Measurements from ENCODE around the gene ADAMTS1.

- TF ChIP-seq, protein P1, sequence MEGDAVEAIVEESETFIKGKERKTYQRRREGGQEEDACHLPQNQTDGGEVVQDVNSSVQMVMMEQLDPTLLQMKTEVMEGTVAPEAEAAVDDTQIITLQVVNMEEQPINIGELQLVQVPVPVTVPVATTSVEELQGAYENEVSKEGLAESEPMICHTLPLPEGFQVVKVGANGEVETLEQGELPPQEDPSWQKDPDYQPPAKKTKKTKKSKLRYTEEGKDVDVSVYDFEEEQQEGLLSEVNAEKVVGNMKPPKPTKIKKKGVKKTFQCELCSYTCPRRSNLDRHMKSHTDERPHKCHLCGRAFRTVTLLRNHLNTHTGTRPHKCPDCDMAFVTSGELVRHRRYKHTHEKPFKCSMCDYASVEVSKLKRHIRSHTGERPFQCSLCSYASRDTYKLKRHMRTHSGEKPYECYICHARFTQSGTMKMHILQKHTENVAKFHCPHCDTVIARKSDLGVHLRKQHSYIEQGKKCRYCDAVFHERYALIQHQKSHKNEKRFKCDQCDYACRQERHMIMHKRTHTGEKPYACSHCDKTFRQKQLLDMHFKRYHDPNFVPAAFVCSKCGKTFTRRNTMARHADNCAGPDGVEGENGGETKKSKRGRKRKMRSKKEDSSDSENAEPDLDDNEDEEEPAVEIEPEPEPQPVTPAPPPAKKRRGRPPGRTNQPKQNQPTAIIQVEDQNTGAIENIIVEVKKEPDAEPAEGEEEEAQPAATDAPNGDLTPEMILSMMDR (IDR thresholded peaks at IDR 0.05; ENCODE audit: insufficient read depth, low read depth, low read length), result no peak
- TF ChIP-seq EZH2 (IDR thresholded peaks at IDR 0.05; ENCODE audit: insufficient read depth, low read length), result no peak
Observed at GRCh38 chr21:26835027-26835713, 10.0 kb downstream of the ADAMTS1 start.

All from astrocyte (in vitro differentiated cells and primary cell).